BE2C (cell line): Measurements from ENCODE around the gene POGLUT2.

Experiments
- DNase-seq: peaks from one replicate; pipeline ENCODE4 v3.0.0-alpha.2; 2020
- H3K27me3 ChIP-seq: fragments of 250-450 bp; sonication (Bioruptor Pico); 2 replicates; pipeline ENCODE4 v1.5.1; 2020; ENCODE audit warnings: mild to moderate bottlenecking
- H3K36me3 ChIP-seq: fragments of 250-450 bp; sonication (Bioruptor Pico); 2 replicates; pipeline ENCODE4 v1.5.1; 2020; ENCODE audit warnings: mild to moderate bottlenecking
- H3K4me1 ChIP-seq: fragments of 250-450 bp; sonication (Bioruptor Pico); 2 replicates; pipeline ENCODE4 v1.5.1; 2020
- H3K4me3 ChIP-seq: 2 replicates; pipeline ENCODE4 v1.5.1; 2011; ENCODE audit warnings: low read depth, low read length
- H3K9me3 ChIP-seq: fragments of 250-450 bp; sonication (Bioruptor Pico); 2 replicates; pipeline ENCODE4 v1.5.1; 2020
- TF ChIP-seq, protein P1 (sequence below): IDR thresholded peaks from 2 replicates; pipeline ENCODE4 v1.5.1; 2012; ENCODE audit warnings: mild to moderate bottlenecking, low read depth, low read length

The POGLUT2 gene

DNA sequence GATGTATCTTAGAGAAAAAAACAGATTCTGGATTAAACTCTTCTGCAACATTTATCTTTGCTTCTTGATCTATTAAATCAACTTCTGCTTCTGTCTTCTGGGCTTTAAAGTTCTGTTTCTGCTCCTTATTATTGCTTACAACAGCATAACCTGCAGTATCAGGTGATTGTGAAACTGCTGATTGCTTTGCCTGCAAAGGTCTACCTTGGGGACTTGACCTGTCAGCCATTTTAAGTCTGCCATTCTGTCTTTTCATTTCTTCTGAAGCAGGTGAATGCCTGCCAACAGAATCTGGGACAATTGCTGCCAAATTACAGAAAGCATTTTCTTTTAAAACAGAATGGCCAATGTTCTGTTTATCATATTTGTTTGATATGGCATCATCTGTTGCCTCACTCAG is 56.3 kb downstream of the POGLUT2 start:
- Histone ChIP-seq H3K4me3 (no peak overlapping the region), H3K27me3 (peaks cover 16% of the 10 kb centered on the region), H3K4me1 (no peaks in the 10 kb centered on the region), H3K9me3 (no peaks in the 10 kb centered on the region), H3K36me3 (no peaks in the 10 kb centered on the region)
- TF ChIP-seq, protein P1, sequence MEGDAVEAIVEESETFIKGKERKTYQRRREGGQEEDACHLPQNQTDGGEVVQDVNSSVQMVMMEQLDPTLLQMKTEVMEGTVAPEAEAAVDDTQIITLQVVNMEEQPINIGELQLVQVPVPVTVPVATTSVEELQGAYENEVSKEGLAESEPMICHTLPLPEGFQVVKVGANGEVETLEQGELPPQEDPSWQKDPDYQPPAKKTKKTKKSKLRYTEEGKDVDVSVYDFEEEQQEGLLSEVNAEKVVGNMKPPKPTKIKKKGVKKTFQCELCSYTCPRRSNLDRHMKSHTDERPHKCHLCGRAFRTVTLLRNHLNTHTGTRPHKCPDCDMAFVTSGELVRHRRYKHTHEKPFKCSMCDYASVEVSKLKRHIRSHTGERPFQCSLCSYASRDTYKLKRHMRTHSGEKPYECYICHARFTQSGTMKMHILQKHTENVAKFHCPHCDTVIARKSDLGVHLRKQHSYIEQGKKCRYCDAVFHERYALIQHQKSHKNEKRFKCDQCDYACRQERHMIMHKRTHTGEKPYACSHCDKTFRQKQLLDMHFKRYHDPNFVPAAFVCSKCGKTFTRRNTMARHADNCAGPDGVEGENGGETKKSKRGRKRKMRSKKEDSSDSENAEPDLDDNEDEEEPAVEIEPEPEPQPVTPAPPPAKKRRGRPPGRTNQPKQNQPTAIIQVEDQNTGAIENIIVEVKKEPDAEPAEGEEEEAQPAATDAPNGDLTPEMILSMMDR = no peak
- no peak for DNase-seq

DNA sequence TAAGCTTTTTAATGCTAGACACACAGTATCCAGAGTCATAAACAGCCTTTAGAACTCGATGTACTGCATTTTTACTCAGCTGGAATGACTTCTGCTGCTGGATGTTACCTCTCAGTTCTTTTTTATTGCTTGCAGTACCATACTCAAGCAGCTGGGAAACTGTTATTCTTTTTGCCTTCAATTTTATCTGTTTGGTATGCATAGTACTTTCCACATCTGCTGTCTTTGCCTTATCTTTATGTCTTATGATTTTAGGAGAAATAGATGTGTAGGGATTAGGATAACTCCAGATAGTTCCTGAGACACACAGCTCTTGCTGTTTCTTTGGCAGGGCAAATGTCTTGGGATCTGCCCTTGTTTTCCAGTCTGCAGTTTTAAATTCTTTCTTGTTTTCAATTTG is 56.7 kb downstream of the POGLUT2 start:
- Histone ChIP-seq H3K4me3 (no peak overlapping the region), H3K36me3 (no peaks in the 10 kb centered on the region), H3K27me3 (peaks cover 19% of the 10 kb centered on the region), H3K4me1 (no peaks in the 10 kb centered on the region), H3K9me3 (no peaks in the 10 kb centered on the region)
- no peak for DNase-seq
- TF ChIP-seq, protein P1 = no peak
